Left ventricle myocardium inferior (tissue), 1 donor: ENCODE measurements around the gene DRD2. TPM values are rescaled to one million over a fixed set of nuclear protein-coding genes. Genes with fewer than 3 reads are reported as not detected.

Experiments
- DNase-seq: peaks from one replicate; pipeline ENCODE4 v3.0.0-alpha.2; 2020
- H3K27ac ChIP-seq: fragments of 200-600 bp; replicated peaks from 2 replicates; pipeline ENCODE4 v1.8.0; 2021
- H3K27me3 ChIP-seq: fragments of 200-600 bp; 2 replicates; pipeline ENCODE4 v1.8.0; 2021; ENCODE audit warnings: low read depth
- H3K36me3 ChIP-seq: fragments of 200-600 bp; 2 replicates; pipeline ENCODE4 v1.8.0; 2021
- H3K4me1 ChIP-seq: fragments of 200-600 bp; 2 replicates; pipeline ENCODE4 v1.8.0; 2021
- H3K4me3 ChIP-seq: fragments of 200-600 bp; 2 replicates; pipeline ENCODE4 v1.8.0; 2021; ENCODE audit warnings: mild to moderate bottlenecking, moderate library complexity
- H3K9me3 ChIP-seq: fragments of 200-600 bp; replicated peaks from 2 replicates; pipeline ENCODE4 v1.8.0; 2021
- CTCF ChIP-seq: fragments of 200-600 bp; IDR thresholded peaks from 2 replicates; pipeline ENCODE4 v1.8.0; 2021; ENCODE audit warnings: antibody characterized with exemption, mild to moderate bottlenecking, borderline replicate concordance
- intact Hi-C: fragments of 100-400 bp; cut with micrococcal nuclease; formaldehyde crosslinking; loops from one replicate; pipeline ENCODE4 v1.11.0; 2022
- total RNA-seq: library from RNA; stranded (reverse); fragmentation: NEBNext Ultra II Directional; extraction: Animal tissue kit (Norgen Biotek cat#: 25700); gene quantifications from one replicate; pipeline ENCODE4 v1.2.1, GENCODE V29; 2021
- donor health status: DM: no; HTN: yes; CAD: no; lungs with severe emphysema.

Gene DRD2
- total RNA-seq, 1 donor from 2014 or later: not detected

GRCh38 chr11:113458189-113458588 lies 17.0 kb downstream of the DRD2 start:
- intact Hi-C loops: no loop called here
- no peak for DNase-seq
- Histone ChIP-seq H3K36me3 (no peaks in the 10 kb centered on the region), H3K9me3 (no peaks in the 10 kb centered on the region), H3K27ac (no peak overlapping the region), H3K27me3 (peaks cover 71% of the 10 kb centered on the region), H3K4me3 (no peak overlapping the region), H3K4me1 (no peaks in the 10 kb centered on the region)
- no peak for TF ChIP-seq CTCF

- no peak overlapping the region for H3K27ac ChIP-seq
- no peak for DNase-seq
- H3K9me3 ChIP-seq: no peaks in the 10 kb centered on the region
- H3K4me3 ChIP-seq: no peak overlapping the region
- H3K27me3 ChIP-seq: peaks cover 67% of the 10 kb centered on the region
- TF ChIP-seq CTCF: no peak
- H3K36me3 ChIP-seq: no peaks in the 10 kb centered on the region
- intact Hi-C loops: no loop called here
- no peaks in the 10 kb centered on the region for H3K4me1 ChIP-seq
Measured at GRCh38 chr11:113457784-113458183, 17.4 kb downstream of the DRD2 start.

- Histone ChIP-seq H3K36me3 (no peaks in the 10 kb centered on the region), H3K4me3 (no peak overlapping the region), H3K27ac (no peak overlapping the region), H3K27me3 (peaks cover 46% of the 10 kb centered on the region), H3K4me1 (no peaks in the 10 kb centered on the region), H3K9me3 (no peaks in the 10 kb centered on the region)
- DNase-seq: no peak
- TF ChIP-seq CTCF: no peak
- intact Hi-C loops: no loop called here
Measured at GRCh38 chr11:113454455-113454854, 20.7 kb downstream of the DRD2 start.

GRCh38 chr11:113449743-113450142 lies 25.5 kb downstream of the DRD2 start:
- no peak overlapping the region for H3K27ac ChIP-seq
- DNase-seq: no peak
- intact Hi-C loops: no loop called here

GRCh38 chr11:113448316-113448677 lies 26.9 kb downstream of the DRD2 start:
- TF ChIP-seq CTCF: no peak

More at GRCh38 chr11:113449743-113450142, 25.5 kb downstream of the DRD2 start:
- TF ChIP-seq CTCF: no peak
- Histone ChIP-seq H3K27me3 (peaks cover 43% of the 10 kb centered on the region), H3K9me3 (no peaks in the 10 kb centered on the region), H3K36me3 (no peaks in the 10 kb centered on the region), H3K4me1 (no peaks in the 10 kb centered on the region), H3K4me3 (no peak overlapping the region)

More at GRCh38 chr11:113448316-113448677, 26.9 kb downstream of the DRD2 start:
- intact Hi-C loops: no loop called here
- Histone ChIP-seq H3K9me3 (no peaks in the 10 kb centered on the region), H3K27me3 (peaks cover 45% of the 10 kb centered on the region), H3K4me1 (no peaks in the 10 kb centered on the region), H3K27ac (no peak overlapping the region), H3K4me3 (no peak overlapping the region), H3K36me3 (no peaks in the 10 kb centered on the region)
- DNase-seq: no peak
